HEK293 (cell line): ENCODE data around the gene NRGN.

Source experiments
- CTCF ChIA-PET: fragments of 350-600 bp; formaldehyde crosslinking; extraction: SDS; loops from one replicate; lab custom pipeline; 2021; ENCODE audit warnings: antibody characterized with exemption; lab: Yijun Ruan, JAX
- POLR2A ChIA-PET: fragments of 300-600 bp; formaldehyde crosslinking; extraction: SDS; loops from one replicate; lab custom pipeline; 2020; ENCODE audit warnings: antibody characterized with exemption, inconsistent platforms; lab: Yijun Ruan, JAX
- H3K27ac ChIP-seq: fragments of 200-500 bp; sonication (Bioruptor generic); 2 replicates; pipeline ENCODE4 v1.5.1; 2014; ENCODE audit warnings: low read depth, low read length, control low read depth, inconsistent platforms; ENCODE audit errors: extremely low read depth
- H3K36me3 ChIP-seq, 2 experiments: fragments of 200-500 bp in 1 of 2; sonication (Bioruptor generic) in 1 of 2; 1 replicate in 1 of 2; 2 replicates in 1 of 2; pipeline ENCODE4 v1.5.1; 2014 to 2017; ENCODE audit warnings: inconsistent platforms in 2 of 2, low read length in 2 of 2; ENCODE audit not compliant: control insufficient read depth in 2 of 2, insufficient read depth in 1 of 2
- H3K4me1 ChIP-seq: fragments of 200-500 bp; sonication (Bioruptor generic); 2 replicates; pipeline ENCODE4 v1.5.1; 2014; ENCODE audit warnings: mild to moderate bottlenecking, low read length, inconsistent platforms; ENCODE audit not compliant: control insufficient read depth, insufficient read depth
- H3K4me3 ChIP-seq: 2 replicates; pipeline ENCODE4 v1.5.1; 2011; ENCODE audit warnings: low read depth, mild to moderate bottlenecking, control low read depth, low read length, moderate library complexity
- H3K9me3 ChIP-seq: fragments of 200-500 bp; sonication (Bioruptor generic); 2 replicates; pipeline ENCODE4 v1.5.1; 2014; ENCODE audit warnings: low read depth, low read length, inconsistent platforms; ENCODE audit not compliant: control insufficient read depth, insufficient read depth
- GFI1B ChIP-seq: fragments of 450-650 bp; formaldehyde crosslinking; IDR thresholded peaks from 2 replicates; pipeline ENCODE4 v1.5.1; 2016; ENCODE audit warnings: missing biosample characterization, missing genetic modification characterization
- GLIS1 ChIP-seq: fragments of 450-650 bp; formaldehyde crosslinking; IDR thresholded peaks from 2 replicates; pipeline ENCODE4 v1.5.1; 2016; ENCODE audit warnings: missing biosample characterization, missing genetic modification characterization
- KLF1 ChIP-seq: fragments of 450-650 bp; formaldehyde crosslinking; IDR thresholded peaks from 2 replicates; pipeline ENCODE4 v1.5.1; 2016; ENCODE audit warnings: missing biosample characterization, missing genetic modification characterization
- REPIN1 ChIP-seq: fragments of 450-650 bp; formaldehyde crosslinking; IDR thresholded peaks from 2 replicates; pipeline ENCODE4 v1.5.1; 2017; ENCODE audit warnings: missing biosample characterization, missing genetic modification characterization, low read depth
- ZBTB1 ChIP-seq: fragments of 450-650 bp; formaldehyde crosslinking; IDR thresholded peaks from 2 replicates; pipeline ENCODE4 v1.5.1; 2016; ENCODE audit warnings: missing biosample characterization, missing genetic modification characterization
- ZBTB21 ChIP-seq: fragments of 450-650 bp; formaldehyde crosslinking; IDR thresholded peaks from 2 replicates; pipeline ENCODE4 v1.5.1; 2017; ENCODE audit warnings: missing biosample characterization, missing genetic modification characterization
- ZEB2 ChIP-seq: fragments of 450-650 bp; formaldehyde crosslinking; IDR thresholded peaks from 2 replicates; pipeline ENCODE4 v1.5.1; 2016; ENCODE audit warnings: missing biosample characterization, missing genetic modification characterization
- ZIC2 ChIP-seq: fragments of 450-650 bp; formaldehyde crosslinking; IDR thresholded peaks from 2 replicates; pipeline ENCODE4 v1.5.1; 2016; ENCODE audit warnings: missing biosample characterization, missing genetic modification characterization
- ZNF37A ChIP-seq: fragments of 450-650 bp; IDR thresholded peaks from 2 replicates; pipeline ENCODE4 v1.5.1; 2018; ENCODE audit warnings: missing biosample characterization, missing genetic modification characterization
- ZNF423 ChIP-seq: fragments of 450-650 bp; formaldehyde crosslinking; IDR thresholded peaks from 2 replicates; pipeline ENCODE4 v1.5.1; 2016; ENCODE audit warnings: missing biosample characterization, missing genetic modification characterization
- ZNF426 ChIP-seq: fragments of 450-650 bp; formaldehyde crosslinking; IDR thresholded peaks from 2 replicates; pipeline ENCODE4 v1.5.1; 2017; ENCODE audit warnings: missing biosample characterization, missing genetic modification characterization, mild to moderate bottlenecking, inconsistent platforms, moderate library complexity
- ZNF529 ChIP-seq: fragments of 450-650 bp; formaldehyde crosslinking; IDR thresholded peaks from 2 replicates; pipeline ENCODE4 v1.5.1; 2017; ENCODE audit warnings: missing genetic modification characterization, missing biosample characterization; ENCODE audit not compliant: insufficient replicate concordance
- ZNF549 ChIP-seq: fragments of 450-650 bp; IDR thresholded peaks from 2 replicates; pipeline ENCODE4 v1.5.1; 2018; ENCODE audit warnings: missing biosample characterization, missing genetic modification characterization, mild to moderate bottlenecking, inconsistent platforms, moderate library complexity
- ZNF600 ChIP-seq: fragments of 450-650 bp; formaldehyde crosslinking; IDR thresholded peaks from 2 replicates; pipeline ENCODE4 v1.5.1; 2016; ENCODE audit warnings: missing biosample characterization, missing genetic modification characterization
- ZNF623 ChIP-seq: fragments of 450-650 bp; formaldehyde crosslinking; IDR thresholded peaks from 2 replicates; pipeline ENCODE4 v1.5.1; 2016; ENCODE audit warnings: missing biosample characterization, missing genetic modification characterization
- TF ChIP-seq, protein P1 (sequence below): fragments of 450-650 bp; formaldehyde crosslinking; IDR thresholded peaks from 2 replicates; pipeline ENCODE4 v1.5.1; 2016; ENCODE audit warnings: missing biosample characterization, missing genetic modification characterization, low read depth
- TF ChIP-seq, protein P2 (sequence below): fragments of 450-650 bp; formaldehyde crosslinking; IDR thresholded peaks from 2 replicates; pipeline ENCODE4 v1.5.1; 2016; ENCODE audit warnings: missing biosample characterization, missing genetic modification characterization
- TF ChIP-seq, protein P3 (sequence below): fragments of 450-650 bp; formaldehyde crosslinking; IDR thresholded peaks from 2 replicates; pipeline ENCODE4 v1.5.1; 2016; ENCODE audit warnings: missing biosample characterization, missing genetic modification characterization
- TF ChIP-seq, protein P4 (sequence below): fragments of 450-650 bp; formaldehyde crosslinking; IDR thresholded peaks from 2 replicates; pipeline ENCODE4 v1.5.1; 2017; ENCODE audit warnings: missing biosample characterization, missing genetic modification characterization
- TF ChIP-seq, protein P5 (sequence below): fragments of 450-650 bp; formaldehyde crosslinking; IDR thresholded peaks from 2 replicates; pipeline ENCODE4 v1.5.1; 2016; ENCODE audit warnings: missing biosample characterization, missing genetic modification characterization
- TF ChIP-seq, protein P6 (sequence below): fragments of 450-650 bp; formaldehyde crosslinking; IDR thresholded peaks from 2 replicates; pipeline ENCODE4 v1.5.1; 2016; ENCODE audit warnings: missing biosample characterization, missing genetic modification characterization
- TF ChIP-seq, protein P7 (sequence below): fragments of 450-650 bp; formaldehyde crosslinking; IDR thresholded peaks from 2 replicates; pipeline ENCODE4 v1.5.1; 2016; ENCODE audit warnings: missing biosample characterization, missing genetic modification characterization

The NRGN gene

DNA sequence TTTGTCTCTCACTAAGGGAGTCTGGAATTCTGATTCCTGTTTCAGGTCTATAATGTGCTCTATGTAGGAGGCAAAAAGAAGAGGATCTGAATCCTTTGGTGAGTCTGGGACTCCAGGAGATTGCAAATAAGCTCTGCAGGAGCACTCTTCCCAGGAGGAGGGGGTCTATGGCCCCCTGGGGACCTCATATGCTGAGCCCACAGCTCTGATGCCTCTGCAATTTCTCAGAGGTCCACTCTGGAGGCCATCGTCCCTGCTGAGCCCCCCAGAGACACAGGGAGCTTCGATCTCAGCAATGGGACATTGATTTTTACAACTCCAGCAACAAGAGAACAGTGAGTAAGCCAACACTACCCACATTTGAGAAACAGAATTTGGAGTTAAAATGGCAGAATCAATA is 20.2 kb upstream of the NRGN start:
- no peaks in the 10 kb centered on the region for H3K4me1 ChIP-seq
- TF ChIP-seq ZIC2 (tag by site-specific recombination) = peak; percentile 61
- no peak for TF ChIP-seq KLF1 (tag by site-specific recombination)
- TF ChIP-seq, protein P1, sequence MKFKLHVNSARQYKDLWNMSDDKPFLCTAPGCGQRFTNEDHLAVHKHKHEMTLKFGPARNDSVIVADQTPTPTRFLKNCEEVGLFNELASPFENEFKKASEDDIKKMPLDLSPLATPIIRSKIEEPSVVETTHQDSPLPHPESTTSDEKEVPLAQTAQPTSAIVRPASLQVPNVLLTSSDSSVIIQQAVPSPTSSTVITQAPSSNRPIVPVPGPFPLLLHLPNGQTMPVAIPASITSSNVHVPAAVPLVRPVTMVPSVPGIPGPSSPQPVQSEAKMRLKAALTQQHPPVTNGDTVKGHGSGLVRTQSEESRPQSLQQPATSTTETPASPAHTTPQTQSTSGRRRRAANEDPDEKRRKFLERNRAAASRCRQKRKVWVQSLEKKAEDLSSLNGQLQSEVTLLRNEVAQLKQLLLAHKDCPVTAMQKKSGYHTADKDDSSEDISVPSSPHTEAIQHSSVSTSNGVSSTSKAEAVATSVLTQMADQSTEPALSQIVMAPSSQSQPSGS (tag by site-specific recombination) = no peak
- TF ChIP-seq, protein P2, sequence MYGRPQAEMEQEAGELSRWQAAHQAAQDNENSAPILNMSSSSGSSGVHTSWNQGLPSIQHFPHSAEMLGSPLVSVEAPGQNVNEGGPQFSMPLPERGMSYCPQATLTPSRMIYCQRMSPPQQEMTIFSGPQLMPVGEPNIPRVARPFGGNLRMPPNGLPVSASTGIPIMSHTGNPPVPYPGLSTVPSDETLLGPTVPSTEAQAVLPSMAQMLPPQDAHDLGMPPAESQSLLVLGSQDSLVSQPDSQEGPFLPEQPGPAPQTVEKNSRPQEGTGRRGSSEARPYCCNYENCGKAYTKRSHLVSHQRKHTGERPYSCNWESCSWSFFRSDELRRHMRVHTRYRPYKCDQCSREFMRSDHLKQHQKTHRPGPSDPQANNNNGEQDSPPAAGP (tag by site-specific recombination) = no peak
- peak; percentile 86 for TF ChIP-seq GLIS1 (tag by site-specific recombination)
- CTCF ChIA-PET = interaction anchor here (0.7 to 1.0 kb wide), 3 partner anchors 21 to 117 kb away, joined by 3 read pairs; no protein-coding TSS in a partner anchor
- POLR2A ChIA-PET = no interaction called here
- H3K36me3 ChIP-seq = no peaks in the 10 kb centered on the region
- H3K9me3 ChIP-seq = no peaks in the 10 kb centered on the region
- H3K4me3 ChIP-seq = no peak overlapping the region
- H3K27ac ChIP-seq = no peak overlapping the region

DNA sequence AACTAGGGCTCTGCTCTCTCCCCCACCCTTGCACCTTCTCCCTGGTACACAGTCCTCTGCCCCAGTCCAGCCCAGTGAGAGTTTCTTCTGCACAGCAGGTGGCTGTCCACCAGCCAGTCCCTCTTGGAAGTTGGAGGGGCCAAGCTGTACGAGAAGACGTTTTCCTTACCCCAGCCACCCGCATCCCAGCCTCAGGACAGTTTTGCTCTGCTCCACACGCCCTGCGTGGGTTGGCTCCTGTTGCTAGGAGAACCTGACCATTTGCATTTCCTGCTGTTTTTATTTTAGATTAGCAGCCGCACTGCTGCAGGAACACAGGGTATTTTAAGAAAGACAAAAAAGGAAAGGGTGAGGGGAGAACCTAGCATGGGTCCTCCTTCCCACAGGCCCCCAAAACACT is 17.6 kb upstream of the NRGN start:
- no peak overlapping the region for H3K27ac ChIP-seq
- H3K4me1 ChIP-seq = peaks cover 3% of the 10 kb centered on the region; the same call in 1 of the 2 replicates
- H3K36me3 ChIP-seq = no peaks in the 10 kb centered on the region
- POLR2A ChIA-PET = no interaction called here
- CTCF ChIA-PET = no interaction called here
- H3K4me3 ChIP-seq = no peak overlapping the region
- no peaks in the 10 kb centered on the region for H3K9me3 ChIP-seq
- TF ChIP-seq ZNF37A = no peak
- TF ChIP-seq GFI1B (tag by site-specific recombination) = no peak
- no peak for TF ChIP-seq ZNF623 (tag by site-specific recombination)
- TF ChIP-seq, protein P3, sequence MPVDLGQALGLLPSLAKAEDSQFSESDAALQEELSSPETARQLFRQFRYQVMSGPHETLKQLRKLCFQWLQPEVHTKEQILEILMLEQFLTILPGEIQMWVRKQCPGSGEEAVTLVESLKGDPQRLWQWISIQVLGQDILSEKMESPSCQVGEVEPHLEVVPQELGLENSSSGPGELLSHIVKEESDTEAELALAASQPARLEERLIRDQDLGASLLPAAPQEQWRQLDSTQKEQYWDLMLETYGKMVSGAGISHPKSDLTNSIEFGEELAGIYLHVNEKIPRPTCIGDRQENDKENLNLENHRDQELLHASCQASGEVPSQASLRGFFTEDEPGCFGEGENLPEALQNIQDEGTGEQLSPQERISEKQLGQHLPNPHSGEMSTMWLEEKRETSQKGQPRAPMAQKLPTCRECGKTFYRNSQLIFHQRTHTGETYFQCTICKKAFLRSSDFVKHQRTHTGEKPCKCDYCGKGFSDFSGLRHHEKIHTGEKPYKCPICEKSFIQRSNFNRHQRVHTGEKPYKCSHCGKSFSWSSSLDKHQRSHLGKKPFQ (tag by site-specific recombination) = no peak
- no peak for TF ChIP-seq ZNF549
- TF ChIP-seq, protein P4, sequence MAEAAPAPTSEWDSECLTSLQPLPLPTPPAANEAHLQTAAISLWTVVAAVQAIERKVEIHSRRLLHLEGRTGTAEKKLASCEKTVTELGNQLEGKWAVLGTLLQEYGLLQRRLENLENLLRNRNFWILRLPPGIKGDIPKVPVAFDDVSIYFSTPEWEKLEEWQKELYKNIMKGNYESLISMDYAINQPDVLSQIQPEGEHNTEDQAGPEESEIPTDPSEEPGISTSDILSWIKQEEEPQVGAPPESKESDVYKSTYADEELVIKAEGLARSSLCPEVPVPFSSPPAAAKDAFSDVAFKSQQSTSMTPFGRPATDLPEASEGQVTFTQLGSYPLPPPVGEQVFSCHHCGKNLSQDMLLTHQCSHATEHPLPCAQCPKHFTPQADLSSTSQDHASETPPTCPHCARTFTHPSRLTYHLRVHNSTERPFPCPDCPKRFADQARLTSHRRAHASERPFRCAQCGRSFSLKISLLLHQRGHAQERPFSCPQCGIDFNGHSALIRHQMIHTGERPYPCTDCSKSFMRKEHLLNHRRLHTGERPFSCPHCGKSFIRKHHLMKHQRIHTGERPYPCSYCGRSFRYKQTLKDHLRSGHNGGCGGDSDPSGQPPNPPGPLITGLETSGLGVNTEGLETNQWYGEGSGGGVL (tag by site-specific recombination) = no peak
- TF ChIP-seq, protein P5, sequence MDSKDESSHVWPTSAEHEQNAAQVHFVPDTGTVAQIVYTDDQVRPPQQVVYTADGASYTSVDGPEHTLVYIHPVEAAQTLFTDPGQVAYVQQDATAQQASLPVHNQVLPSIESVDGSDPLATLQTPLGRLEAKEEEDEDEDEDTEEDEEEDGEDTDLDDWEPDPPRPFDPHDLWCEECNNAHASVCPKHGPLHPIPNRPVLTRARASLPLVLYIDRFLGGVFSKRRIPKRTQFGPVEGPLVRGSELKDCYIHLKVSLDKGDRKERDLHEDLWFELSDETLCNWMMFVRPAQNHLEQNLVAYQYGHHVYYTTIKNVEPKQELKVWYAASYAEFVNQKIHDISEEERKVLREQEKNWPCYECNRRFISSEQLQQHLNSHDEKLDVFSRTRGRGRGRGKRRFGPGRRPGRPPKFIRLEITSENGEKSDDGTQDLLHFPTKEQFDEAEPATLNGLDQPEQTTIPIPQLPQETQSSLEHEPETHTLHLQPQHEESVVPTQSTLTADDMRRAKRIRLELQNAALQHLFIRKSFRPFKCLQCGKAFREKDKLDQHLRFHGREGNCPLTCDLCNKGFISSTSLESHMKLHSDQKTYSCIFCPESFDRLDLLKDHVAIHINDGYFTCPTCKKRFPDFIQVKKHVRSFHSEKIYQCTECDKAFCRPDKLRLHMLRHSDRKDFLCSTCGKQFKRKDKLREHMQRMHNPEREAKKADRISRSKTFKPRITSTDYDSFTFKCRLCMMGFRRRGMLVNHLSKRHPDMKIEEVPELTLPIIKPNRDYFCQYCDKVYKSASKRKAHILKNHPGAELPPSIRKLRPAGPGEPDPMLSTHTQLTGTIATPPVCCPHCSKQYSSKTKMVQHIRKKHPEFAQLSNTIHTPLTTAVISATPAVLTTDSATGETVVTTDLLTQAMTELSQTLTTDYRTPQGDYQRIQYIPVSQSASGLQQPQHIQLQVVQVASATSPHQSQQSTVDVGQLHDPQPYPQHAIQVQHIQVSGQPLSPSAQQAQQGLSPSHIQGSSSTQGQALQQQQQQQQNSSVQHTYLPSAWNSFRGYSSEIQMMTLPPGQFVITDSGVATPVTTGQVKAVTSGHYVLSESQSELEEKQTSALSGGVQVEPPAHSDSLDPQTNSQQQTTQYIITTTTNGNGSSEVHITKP (tag by site-specific recombination) = no peak
- no peak for TF ChIP-seq ZNF600
- no peak for TF ChIP-seq ZNF529
- no peak for TF ChIP-seq ZNF426 (tag by site-specific recombination)
- no peak for TF ChIP-seq REPIN1 (tag by site-specific recombination)
- TF ChIP-seq, protein P6, sequence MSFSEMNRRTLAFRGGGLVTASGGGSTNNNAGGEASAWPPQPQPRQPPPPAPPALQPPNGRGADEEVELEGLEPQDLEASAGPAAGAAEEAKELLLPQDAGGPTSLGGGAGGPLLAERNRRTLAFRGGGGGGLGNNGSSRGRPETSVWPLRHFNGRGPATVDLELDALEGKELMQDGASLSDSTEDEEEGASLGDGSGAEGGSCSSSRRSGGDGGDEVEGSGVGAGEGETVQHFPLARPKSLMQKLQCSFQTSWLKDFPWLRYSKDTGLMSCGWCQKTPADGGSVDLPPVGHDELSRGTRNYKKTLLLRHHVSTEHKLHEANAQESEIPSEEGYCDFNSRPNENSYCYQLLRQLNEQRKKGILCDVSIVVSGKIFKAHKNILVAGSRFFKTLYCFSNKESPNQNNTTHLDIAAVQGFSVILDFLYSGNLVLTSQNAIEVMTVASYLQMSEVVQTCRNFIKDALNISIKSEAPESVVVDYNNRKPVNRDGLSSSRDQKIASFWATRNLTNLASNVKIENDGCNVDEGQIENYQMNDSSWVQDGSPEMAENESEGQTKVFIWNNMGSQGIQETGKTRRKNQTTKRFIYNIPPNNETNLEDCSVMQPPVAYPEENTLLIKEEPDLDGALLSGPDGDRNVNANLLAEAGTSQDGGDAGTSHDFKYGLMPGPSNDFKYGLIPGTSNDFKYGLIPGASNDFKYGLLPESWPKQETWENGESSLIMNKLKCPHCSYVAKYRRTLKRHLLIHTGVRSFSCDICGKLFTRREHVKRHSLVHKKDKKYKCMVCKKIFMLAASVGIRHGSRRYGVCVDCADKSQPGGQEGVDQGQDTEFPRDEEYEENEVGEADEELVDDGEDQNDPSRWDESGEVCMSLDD (tag by site-specific recombination) = no peak
- TF ChIP-seq ZNF423 (tag by site-specific recombination) = no peak
- TF ChIP-seq, protein P7, sequence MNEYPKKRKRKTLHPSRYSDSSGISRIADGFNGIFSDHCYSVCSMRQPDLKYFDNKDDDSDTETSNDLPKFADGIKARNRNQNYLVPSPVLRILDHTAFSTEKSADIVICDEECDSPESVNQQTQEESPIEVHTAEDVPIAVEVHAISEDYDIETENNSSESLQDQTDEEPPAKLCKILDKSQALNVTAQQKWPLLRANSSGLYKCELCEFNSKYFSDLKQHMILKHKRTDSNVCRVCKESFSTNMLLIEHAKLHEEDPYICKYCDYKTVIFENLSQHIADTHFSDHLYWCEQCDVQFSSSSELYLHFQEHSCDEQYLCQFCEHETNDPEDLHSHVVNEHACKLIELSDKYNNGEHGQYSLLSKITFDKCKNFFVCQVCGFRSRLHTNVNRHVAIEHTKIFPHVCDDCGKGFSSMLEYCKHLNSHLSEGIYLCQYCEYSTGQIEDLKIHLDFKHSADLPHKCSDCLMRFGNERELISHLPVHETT = no peak
- no peak for TF ChIP-seq ZEB2 (tag by site-specific recombination)
- no peak for TF ChIP-seq ZBTB21
- no peak for TF ChIP-seq ZBTB1 (tag by site-specific recombination)
